ENCODE measurements around the gene AIRE. TPM values are rescaled to one million over a fixed set of nuclear protein-coding genes. Genes with fewer than 3 reads are reported as not detected.

The AIRE gene
- total and polyA plus RNA-seq, 9 donors, result 0.04 to 0.72 (median 0.11) TPM; not detected in 1

GRCh38 chr21:44283948-44284347, 1.7 kb upstream of the AIRE start:
- no peak for DNase-seq
- Histone ChIP-seq H3K9me3 (replicated peaks; ENCODE audit: control insufficient read depth, low read depth, low read length) (no peaks in the 10 kb centered on the region), H3K36me3 (ENCODE audit: control insufficient read depth, insufficient read depth, low read length) (no peaks in the 10 kb centered on the region), H3K27ac (ENCODE audit: low read length) (no peak overlapping the region), H3K4me1 (ENCODE audit: control insufficient read depth, insufficient read depth, low read length) (peaks cover 21% of the 10 kb centered on the region), H3K27me3 (ENCODE audit: control insufficient read depth, insufficient read depth, low read length) (peaks cover 29% of the 10 kb centered on the region), H3K4me3 (ENCODE audit: low read length) (no peak overlapping the region)
- 44% methylated on average over 6 of the region's 11 CpGs for WGBS (ENCODE audit: insufficient coverage)

GRCh38 chr21:44286086-44286715, 525 bp downstream of the AIRE start:
- H3K27me3 ChIP-seq (ENCODE audit: control insufficient read depth, insufficient read depth, low read length), result peaks cover 29% of the 10 kb centered on the region
- 46% methylated on average over 15 of the region's 21 CpGs for WGBS (ENCODE audit: insufficient coverage)
- no peak for DNase-seq

GRCh38 chr21:44286716-44287632, 1.3 kb downstream of the AIRE start:
- H3K9me3 ChIP-seq (replicated peaks; ENCODE audit: control insufficient read depth, low read depth, low read length), result no peaks in the 10 kb centered on the region
- 50% methylated on average over 22 of the region's 31 CpGs for WGBS (ENCODE audit: insufficient coverage)
- H3K4me1 ChIP-seq (ENCODE audit: control insufficient read depth, insufficient read depth, low read length), result peaks cover 18% of the 10 kb centered on the region
- no peak overlapping the region for H3K4me3 ChIP-seq (ENCODE audit: low read length)
- H3K27me3 ChIP-seq (ENCODE audit: control insufficient read depth, insufficient read depth, low read length), result peaks cover 29% of the 10 kb centered on the region
- no peaks in the 10 kb centered on the region for H3K36me3 ChIP-seq (ENCODE audit: control insufficient read depth, insufficient read depth, low read length)
- DNase-seq, result no peak
- H3K27ac ChIP-seq (ENCODE audit: low read length), result no peak overlapping the region

More at GRCh38 chr21:44286086-44286715, 525 bp downstream of the AIRE start:
- Histone ChIP-seq H3K9me3 (replicated peaks; ENCODE audit: control insufficient read depth, low read depth, low read length) (no peaks in the 10 kb centered on the region), H3K4me1 (ENCODE audit: control insufficient read depth, insufficient read depth, low read length) (peaks cover 17% of the 10 kb centered on the region), H3K4me3 (ENCODE audit: low read length) (no peak overlapping the region), H3K27ac (ENCODE audit: low read length) (no peak overlapping the region), H3K36me3 (ENCODE audit: control insufficient read depth, insufficient read depth, low read length) (no peaks in the 10 kb centered on the region)

- DNase-seq, result no peak
- Histone ChIP-seq H3K9me3 (replicated peaks; ENCODE audit: control insufficient read depth, low read depth, low read length) (no peaks in the 10 kb centered on the region), H3K4me3 (ENCODE audit: low read length) (no peak overlapping the region), H3K27me3 (ENCODE audit: control insufficient read depth, insufficient read depth, low read length) (peaks cover 35% of the 10 kb centered on the region), H3K36me3 (ENCODE audit: control insufficient read depth, insufficient read depth, low read length) (no peaks in the 10 kb centered on the region), H3K4me1 (ENCODE audit: control insufficient read depth, insufficient read depth, low read length) (peaks cover 18% of the 10 kb centered on the region), H3K27ac (ENCODE audit: low read length) (no peak overlapping the region)
- WGBS (ENCODE audit: insufficient coverage), result 87% methylated on average over 19 of the region's 23 CpGs
Observed at GRCh38 chr21:44288251-44289110, 2.8 kb downstream of the AIRE start.

GRCh38 chr21:44289381-44290010, 3.8 kb downstream of the AIRE start:
- WGBS (ENCODE audit: insufficient coverage), result 80% methylated on average over 21 of the region's 24 CpGs
- no peaks in the 10 kb centered on the region for H3K36me3 ChIP-seq (ENCODE audit: control insufficient read depth, insufficient read depth, low read length)
- no peak overlapping the region for H3K27ac ChIP-seq (ENCODE audit: low read length)
- peaks cover 35% of the 10 kb centered on the region for H3K27me3 ChIP-seq (ENCODE audit: control insufficient read depth, insufficient read depth, low read length)
- no peak for DNase-seq
- no peaks in the 10 kb centered on the region for H3K9me3 ChIP-seq (replicated peaks; ENCODE audit: control insufficient read depth, low read depth, low read length)
- H3K4me3 ChIP-seq (ENCODE audit: low read length), result no peak overlapping the region
- peaks cover 14% of the 10 kb centered on the region for H3K4me1 ChIP-seq (ENCODE audit: control insufficient read depth, insufficient read depth, low read length)

- Histone ChIP-seq H3K4me1 (ENCODE audit: control insufficient read depth, insufficient read depth, low read length) (peaks cover 17% of the 10 kb centered on the region), H3K9me3 (replicated peaks; ENCODE audit: control insufficient read depth, low read depth, low read length) (no peaks in the 10 kb centered on the region), H3K4me3 (ENCODE audit: low read length) (no peak overlapping the region), H3K36me3 (ENCODE audit: control insufficient read depth, insufficient read depth, low read length) (no peaks in the 10 kb centered on the region), H3K27me3 (ENCODE audit: control insufficient read depth, insufficient read depth, low read length) (peaks cover 26% of the 10 kb centered on the region), H3K27ac (ENCODE audit: low read length) (no peak overlapping the region)
- DNase-seq, result no peak
- WGBS (ENCODE audit: insufficient coverage), result 69% methylated on average over 14 of the region's 16 CpGs
Observed at GRCh38 chr21:44290327-44291077, 4.8 kb downstream of the AIRE start.

- H3K4me3 ChIP-seq (ENCODE audit: low read length), result no peak overlapping the region
- H3K4me1 ChIP-seq (ENCODE audit: control insufficient read depth, insufficient read depth, low read length), result peaks cover 24% of the 10 kb centered on the region
- H3K9me3 ChIP-seq (replicated peaks; ENCODE audit: control insufficient read depth, low read depth, low read length), result no peaks in the 10 kb centered on the region
- H3K27ac ChIP-seq (ENCODE audit: low read length), result no peak overlapping the region
- H3K36me3 ChIP-seq (ENCODE audit: control insufficient read depth, insufficient read depth, low read length), result no peaks in the 10 kb centered on the region
- DNase-seq, result no peak
- peaks cover 19% of the 10 kb centered on the region for H3K27me3 ChIP-seq (ENCODE audit: control insufficient read depth, insufficient read depth, low read length)
- 81% methylated on average over 26 of the region's 33 CpGs for WGBS (ENCODE audit: insufficient coverage)
Observed at GRCh38 chr21:44291078-44291935, 5.6 kb downstream of the AIRE start.

- H3K36me3 ChIP-seq (ENCODE audit: control insufficient read depth, insufficient read depth, low read length), result no peaks in the 10 kb centered on the region
- H3K9me3 ChIP-seq (replicated peaks; ENCODE audit: control insufficient read depth, low read depth, low read length), result no peaks in the 10 kb centered on the region
- WGBS (ENCODE audit: insufficient coverage), result 54% methylated on average over 17 of the region's 25 CpGs
- H3K4me3 ChIP-seq (ENCODE audit: low read length), result no peak overlapping the region
- peaks cover 11% of the 10 kb centered on the region for H3K27me3 ChIP-seq (ENCODE audit: control insufficient read depth, insufficient read depth, low read length)
- no peak for DNase-seq
- H3K27ac ChIP-seq (ENCODE audit: low read length), result no peak overlapping the region
- peaks cover 28% of the 10 kb centered on the region for H3K4me1 ChIP-seq (ENCODE audit: control insufficient read depth, insufficient read depth, low read length)
Observed at GRCh38 chr21:44291936-44292811, 6.5 kb downstream of the AIRE start.
